GM18519 (cell line): ENCODE results near the gene KRIT1.
"Not testable (repeated sequence)": the region's sequence is repeated elsewhere in the genome, so short reads cannot be mapped to it uniquely, and the experiment has no call there.

ENCODE experiments used
- ATAC-seq: cut with Tn5 transposase; IDR thresholded peaks from one replicate; pipeline ENCODE4 v1.9.1; 2021; ENCODE audit warnings: mild to moderate bottlenecking, moderate library complexity; ENCODE audit not compliant: unreplicated experiment, low FRiP score

KRIT1 gene

DNA sequence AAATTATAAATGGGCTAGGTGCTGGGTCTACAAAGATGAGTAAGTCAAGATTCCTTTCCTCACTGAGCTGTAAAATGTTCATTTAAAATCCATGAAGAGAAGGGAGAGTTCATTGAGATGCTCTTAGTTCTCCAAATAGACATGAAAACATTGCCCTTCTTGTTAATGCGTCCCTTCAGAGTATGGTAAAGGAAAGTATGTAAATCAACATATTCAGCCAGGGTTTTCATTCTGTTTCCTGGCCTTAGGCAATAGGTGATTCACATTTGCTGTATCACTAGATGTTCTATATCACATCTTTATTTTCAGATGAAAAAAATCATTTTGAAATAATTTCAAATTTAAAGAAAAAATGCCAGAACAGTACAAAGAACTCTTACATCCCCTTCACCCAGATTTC is 5.5 kb upstream of the KRIT1 start:
- no peak for ATAC-seq

DNA sequence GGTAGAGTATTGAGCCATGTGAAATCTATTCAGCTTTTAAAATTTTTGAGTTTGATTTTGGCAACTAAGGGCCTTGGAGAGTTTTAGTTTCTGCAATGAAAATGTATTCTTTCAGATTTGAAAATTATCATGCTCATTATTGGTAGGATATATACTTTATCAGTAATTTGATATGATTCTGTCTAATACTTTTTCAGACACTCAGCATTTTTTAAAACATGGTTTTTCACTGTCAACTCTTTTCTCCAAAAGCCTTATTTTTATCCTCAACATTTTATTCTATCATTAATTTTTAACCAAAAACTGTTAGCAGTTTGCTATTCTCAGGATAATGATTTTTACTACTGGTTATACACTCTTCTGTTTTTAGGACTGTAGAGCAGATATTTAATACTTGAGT is 4.9 kb upstream of the KRIT1 start:
- ATAC-seq: no peak

DNA sequence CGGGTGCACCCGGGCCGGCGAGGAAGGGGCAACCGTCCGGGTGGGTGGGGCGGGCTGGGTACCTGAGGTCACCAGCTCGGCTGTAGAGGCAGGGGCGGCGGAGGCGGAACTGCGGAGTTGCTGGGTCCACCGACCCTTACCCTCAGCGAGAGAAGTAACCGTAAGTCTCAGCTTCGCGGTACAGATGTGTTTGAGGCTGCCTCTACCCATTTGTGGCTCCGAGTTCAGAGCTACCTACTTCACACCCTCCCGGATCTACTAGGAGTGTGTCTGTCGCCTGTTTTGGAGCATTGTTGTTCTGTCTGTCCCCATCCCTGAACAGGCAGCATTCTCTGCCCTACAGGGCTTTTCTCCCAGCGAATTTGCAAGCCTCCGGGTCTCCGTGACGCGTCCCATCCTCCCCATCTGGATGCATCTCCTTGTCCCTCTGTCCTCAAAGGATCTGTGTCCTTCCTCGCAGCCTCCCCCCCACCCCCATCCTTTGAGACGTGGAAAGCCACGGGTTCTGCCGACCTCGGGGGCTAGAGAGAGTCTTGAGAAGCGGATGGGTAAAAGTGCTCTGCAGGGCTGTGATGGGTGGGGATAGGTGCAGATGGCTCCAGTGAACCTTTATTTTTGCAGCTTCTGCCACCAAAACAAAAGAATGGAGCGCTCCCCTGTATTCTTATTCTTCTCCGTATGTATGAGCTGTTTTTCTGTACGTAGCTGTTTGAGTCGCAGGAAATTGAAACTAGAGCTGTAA is 817 bp upstream of the KRIT1 start:
- ATAC-seq: peak; percentile 26

GRCh38 chr7:92244808-92245486 is 767 bp downstream of the KRIT1 start:
- ATAC-seq: no peak

GRCh38 chr7:92242972-92243371 is 2.7 kb downstream of the KRIT1 start:
- no peak for ATAC-seq

DNA sequence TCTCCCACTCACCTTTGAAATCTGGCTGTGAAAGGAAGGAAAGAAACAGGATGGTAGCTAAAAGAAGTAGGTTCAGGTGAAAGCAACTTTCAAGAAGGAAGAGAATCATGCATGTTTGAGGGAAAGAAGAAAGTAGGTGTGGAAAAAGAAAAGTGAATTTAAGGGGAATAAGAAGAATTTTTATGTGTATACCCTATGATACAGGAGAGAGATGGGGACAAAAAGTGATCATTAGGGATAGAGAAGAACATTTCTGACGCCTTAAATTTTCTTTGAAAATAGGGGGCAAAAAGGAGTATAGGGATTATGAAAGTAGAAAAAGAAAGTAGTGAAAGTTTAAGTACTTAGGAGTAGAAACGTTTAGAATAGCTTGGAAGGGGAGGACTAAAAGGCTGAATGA is 15.2 kb downstream of the KRIT1 start:
- ATAC-seq: no peak

DNA sequence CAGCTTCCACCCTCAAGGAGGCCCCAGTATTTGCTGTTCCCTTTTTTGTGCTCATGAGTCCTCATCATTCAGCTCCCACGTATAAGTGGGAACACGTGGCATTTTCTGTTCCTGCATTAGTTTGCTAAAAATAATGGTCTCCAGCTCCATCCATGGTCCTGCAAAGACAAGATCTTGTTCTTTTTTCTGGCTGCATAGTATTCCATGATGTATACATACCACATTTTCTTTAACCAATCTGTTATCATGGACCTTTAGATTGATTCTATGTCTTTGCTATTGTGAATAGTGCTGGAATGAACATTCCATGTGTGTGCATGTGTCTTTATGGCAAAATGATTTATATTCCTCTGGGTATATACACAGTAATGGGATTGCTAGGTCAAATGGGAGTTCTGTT is 17.0 kb downstream of the KRIT1 start:
- no peak for ATAC-seq

GRCh38 chr7:92228100-92228499 is 17.6 kb downstream of the KRIT1 start:
- ATAC-seq: no peak

DNA sequence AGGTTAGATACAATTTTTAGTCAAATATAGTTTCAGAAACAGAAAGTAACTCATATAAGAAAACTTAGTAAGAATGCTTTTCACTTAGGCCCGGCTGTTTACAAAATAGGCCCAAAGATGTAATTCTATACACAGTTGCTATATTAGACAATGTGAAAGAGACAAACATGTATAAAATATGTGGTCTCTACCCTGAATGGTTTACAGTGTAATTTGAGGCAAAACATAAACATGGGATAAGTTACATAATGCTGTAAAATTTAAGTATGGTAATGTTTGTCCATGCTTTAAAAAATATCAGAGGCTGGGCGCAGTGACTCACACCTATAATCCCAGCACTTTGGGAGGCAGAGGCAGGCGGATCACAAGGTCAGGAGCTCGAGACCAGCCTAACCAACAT is 18.7 kb downstream of the KRIT1 start:
- no peak for ATAC-seq

DNA sequence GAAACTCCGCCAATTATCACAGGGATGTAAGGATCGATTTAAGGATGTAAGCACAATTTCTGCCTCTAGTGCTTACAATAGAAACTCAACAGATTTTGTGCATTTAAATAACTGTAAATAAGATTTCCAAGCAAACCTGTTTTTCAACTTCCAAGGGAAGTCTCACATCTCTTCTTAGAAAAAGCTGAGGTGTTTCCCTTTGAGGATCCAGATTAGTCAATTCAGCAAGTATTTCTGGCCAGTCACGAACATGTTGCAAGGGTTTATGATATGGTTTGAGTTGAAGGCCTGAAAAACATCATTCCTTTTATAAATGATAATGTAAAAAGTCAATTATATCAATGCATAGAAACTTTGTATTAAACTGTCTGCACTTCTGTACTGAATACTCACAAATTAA is 23.9 kb downstream of the KRIT1 start:
- no peak for ATAC-seq

DNA sequence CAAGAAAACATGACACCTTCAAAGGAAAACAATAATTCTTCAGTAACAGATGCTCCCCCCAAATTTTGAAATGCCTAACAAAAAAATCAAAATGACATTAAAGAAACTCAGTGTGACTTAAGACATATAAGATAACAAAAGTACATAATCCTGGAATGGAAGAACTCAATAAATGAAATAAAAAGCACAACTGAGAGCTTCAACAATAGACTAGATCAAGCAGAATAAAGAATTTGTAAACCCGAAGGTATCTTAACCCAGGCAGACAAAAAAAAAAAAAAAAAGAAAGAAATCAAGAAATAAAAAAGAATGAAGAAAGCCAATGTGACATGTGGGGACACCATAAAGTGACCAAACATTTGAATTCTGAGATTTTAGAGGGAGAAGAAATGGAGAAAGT is 39.0 kb downstream of the KRIT1 start:
- ATAC-seq: no peak

DNA sequence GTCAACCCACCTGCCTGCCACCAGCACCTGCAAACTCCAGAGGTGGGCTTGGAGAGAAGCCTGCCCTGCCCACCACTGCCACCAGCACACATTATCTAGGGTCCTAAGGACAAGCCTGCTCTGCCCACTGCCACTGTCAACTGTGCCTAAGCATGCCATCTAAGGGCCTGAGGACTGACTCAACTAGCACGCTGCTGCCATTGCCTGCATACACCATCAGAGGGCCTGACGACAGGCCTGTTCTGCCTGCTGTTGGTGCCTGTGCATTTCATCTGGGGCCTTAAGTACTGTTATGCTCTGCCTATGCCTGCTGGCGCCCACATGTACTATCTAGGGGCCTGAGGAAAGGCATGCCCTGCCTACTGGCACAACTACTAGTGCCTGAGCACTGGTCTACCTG is 39.7 kb downstream of the KRIT1 start:
- ATAC-seq: no peak

DNA sequence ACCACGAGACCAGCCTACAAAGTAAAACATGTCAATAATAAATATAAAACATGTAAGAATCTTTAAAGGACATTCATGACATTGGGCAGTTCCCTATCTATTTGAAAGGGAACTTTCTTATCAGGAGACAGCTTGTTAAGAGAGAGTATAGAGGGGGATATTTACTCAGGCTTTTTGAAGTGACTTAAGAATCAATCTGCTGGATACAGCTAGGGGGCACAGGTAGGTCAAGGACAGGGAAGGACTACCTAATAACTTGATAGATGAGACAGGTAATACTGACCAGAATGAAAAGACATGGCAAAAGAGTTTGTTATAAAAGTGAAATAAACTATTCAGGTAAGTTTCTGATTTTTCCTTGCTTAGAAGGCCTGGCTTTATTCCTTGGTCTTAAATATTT is 44.9 kb downstream of the KRIT1 start:
- ATAC-seq: no peak

DNA sequence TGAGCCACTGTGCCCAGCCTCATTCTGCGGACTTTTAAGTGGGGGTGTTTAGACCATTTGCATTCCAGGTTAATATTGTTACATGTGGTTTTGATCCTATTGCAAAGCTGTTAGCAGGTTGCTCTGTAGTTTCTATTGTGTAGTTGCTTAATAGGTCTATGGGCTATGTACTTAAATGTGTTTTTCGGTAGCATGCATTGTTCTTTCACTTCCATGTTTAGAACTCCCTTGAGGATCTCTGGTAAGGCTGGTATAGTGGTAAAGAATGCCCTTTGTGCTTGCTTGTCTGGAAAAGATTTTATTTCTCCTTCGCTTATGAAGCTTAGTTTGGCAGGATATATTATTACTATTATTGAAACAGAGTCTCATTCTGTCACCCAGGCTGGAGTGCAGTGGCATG is 53.4 kb downstream of the KRIT1 start:
- no peak for ATAC-seq

DNA sequence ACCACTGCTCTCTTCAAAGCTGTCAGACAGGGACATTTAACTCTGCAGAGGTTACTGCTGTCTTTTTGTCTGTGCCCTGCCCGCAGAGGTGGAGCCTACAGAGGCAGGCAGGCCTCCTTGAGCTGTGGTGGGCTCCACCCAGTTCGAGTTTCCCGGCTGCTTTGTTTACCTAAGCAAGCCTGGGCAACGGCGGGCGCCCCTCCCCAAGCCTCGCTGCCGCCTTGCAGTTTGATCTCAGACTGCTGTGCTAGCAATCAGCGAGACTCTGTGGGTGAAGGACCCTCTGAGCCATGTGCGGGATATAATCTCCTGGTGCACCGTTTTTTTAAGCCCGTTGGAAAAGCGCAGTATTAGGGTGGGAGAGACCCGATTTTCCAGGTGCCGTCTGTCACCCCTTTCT is 56.5 kb downstream of the KRIT1 start:
- not testable (repeated sequence) for ATAC-seq

- ATAC-seq: not testable (repeated sequence)
Measured at GRCh38 chr7:92184294-92184693, 61.4 kb downstream of the KRIT1 start.

- peak; percentile 98 for ATAC-seq
Measured at GRCh38 chr7:92178928-92179924, 66.5 kb downstream of the KRIT1 start, which contains the start of gene LRRD1. Gene LRRD1 (minus strand): TSS chr7:92179142. CDS start chr7:92165202, 13,940 bp downstream.

GRCh38 chr7:92177362-92177761 is 68.4 kb downstream of the KRIT1 start:
- no peak for ATAC-seq

DNA sequence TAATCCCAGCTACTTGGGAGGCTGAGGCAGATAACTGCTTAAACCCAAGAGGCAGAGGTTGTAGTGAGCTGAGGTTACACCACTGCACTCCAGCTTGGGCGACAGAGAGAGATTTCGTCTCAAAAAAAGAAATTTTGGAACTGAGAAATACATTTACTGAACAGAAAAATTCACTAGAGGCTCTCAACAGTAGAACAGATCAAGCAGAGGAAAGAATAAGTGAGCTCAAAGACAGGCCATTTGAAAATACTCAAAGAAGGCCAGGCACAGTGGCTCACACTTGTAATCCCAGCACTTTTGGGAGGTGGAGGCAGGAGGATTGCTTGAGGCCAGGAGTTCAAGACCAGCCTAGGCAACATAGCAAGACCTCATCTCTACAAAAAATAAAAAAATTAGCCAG is 76.2 kb downstream of the KRIT1 start:
- ATAC-seq: not testable (repeated sequence)

GRCh38 chr7:92161271-92161670 is 84.4 kb downstream of the KRIT1 start:
- no peak for ATAC-seq
